Measurements from ENCODE around the gene DEPP1.

DEPP1 gene

DNA sequence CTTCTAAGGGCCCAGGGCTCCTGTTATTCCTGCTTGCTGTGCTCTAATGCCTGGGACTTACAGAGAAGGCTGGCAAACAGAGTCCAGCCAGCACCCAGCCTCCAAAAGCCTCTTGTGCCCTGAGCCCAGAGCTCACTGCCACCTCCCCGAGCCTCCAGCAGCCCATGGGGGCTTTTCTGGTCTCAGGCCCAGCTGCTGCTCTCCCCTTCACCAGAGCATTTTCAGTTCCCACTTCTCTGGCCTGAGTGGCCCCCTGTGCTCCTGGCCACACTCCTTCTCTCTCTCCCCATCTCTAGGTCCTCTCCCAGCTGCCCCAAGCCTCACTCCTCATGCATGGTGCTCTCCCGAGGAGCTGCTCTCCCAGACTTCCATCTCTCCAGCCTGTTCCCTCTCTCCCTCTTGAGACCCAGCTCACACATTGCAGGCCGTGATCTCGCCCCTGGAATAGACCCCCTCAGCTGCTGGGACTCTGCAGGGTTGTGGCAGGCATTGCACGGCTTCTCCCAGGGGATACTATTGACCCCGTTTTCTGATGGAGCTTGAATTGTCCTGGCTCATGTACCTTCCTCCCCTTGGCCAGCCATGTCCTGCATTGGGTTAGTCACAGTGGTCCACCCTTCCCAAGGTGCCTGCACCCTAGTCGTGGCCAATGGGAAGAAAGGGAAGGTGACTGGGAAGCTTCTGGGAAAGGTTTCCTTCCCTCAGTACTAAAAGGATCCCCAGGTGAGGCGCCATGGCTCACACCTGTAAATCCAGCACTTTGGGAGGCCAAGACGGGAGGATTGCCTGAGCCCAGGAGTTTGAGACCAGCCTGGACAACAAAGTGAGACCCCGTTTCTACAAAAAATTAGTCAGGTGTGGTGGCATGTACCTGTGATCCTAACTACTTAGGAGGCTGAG lies 28.0 kb downstream of the DEPP1 start:
- no peak for DNase-seq

DNA sequence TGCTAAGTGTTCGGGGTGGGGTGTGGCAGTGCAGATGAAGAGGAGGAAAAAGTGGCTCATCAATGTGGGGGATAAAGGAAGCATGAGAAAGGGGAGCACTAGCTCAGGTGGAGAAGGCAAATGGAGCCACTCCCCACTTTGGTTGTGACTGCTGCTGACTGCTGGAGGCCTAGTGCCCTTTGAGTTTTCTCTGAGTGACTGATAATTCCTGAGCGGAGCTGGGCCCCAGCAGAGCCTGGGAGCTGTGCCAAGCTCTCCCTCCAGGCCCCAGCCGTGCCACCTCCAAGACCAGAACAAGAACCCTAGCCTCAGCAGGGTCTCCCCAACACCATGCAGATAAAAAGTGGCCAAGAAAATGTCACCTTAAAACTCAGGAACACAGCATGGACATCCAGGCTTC lies 28.7 kb downstream of the DEPP1 start:
- no peak for DNase-seq

DNA sequence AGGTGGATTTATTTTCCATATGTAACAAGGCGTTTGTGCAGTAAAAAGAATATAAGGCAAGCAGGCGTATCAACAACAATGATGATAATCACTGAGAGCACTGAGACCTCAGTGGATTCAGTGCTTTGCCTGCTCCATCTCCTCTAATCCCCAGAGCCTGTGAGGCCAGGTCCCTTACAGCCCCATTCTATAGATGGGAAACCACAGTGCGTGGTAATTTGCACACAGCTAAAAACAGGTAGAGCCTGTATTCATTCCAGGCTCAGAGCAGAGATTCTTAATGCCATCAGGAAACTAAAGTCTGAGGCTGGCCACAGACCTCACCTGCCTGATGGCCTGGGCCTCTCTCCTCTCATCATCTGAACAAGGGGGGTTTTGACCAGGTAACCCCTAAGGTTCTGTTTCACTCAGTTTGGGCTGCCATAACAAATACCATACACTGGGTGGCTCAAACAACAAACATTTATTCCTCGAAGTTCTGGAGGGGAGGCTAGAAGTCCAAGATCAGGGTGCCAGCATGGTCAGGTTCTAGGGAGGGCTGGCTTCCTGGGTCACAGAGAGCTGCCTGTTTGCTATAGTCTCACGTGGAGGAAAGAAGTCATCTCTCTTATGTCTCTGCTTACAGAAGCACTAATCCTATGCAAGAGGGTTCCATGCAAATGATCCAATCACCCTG lies 29.3 kb downstream of the DEPP1 start:
- DNase-seq, result no peak

DNA sequence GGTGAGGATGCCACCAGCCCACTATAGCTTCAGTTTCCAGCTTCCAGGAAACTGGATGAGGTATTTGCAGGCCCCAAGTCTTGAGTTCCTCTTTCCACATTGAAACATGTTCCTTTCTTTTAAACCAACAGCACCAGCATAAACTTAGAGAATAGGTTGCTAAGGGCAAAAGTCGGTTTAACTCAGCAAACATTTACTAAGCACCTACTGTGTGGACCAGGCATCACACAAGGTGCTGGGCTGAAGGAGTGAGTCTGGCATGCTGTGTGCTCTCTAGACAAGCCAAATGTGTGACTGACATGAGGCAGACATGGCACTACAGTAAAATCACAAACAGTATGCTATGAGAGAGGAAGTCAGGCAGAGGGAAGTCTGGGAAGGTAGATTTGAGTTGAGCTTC lies 30.0 kb downstream of the DEPP1 start:
- no peak for DNase-seq

DNA sequence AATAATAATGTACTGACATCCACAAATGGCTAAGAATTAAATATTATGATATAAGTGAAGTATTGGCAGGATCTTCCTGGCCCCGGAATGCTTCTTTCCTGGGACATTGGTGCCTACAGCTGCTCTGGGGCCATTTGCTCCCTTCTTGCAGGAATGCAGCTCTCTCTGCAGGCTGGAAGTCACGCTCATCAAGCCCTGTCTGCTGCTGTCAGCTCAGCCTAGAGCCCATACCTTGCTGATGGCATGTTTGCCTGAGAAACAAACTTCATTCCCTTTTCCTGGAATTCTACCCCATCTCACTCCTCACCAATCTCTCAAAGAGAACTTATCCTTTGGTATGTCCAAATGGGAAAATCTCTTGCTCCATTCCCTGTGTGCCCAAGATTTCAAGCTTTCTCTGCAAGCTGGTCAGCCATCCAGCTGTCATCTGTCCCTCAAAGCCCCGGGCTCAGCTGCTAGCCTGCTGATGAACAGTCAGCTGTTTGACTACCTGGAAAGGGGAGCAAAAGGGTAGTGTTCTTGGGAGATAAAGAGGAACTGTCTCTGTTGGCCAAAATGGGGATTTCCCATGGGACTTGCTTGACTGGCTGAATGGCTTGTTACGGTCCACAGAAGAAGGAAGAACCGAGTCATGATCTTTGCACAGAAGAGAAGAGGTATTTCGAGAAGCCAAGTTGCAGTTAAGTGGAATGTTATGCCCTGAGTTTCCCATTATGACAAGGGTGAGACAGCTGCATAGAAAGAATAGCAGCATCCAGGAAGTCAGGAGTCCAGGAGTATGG lies 31.0 kb downstream of the DEPP1 start:
- no peak for DNase-seq

DNA sequence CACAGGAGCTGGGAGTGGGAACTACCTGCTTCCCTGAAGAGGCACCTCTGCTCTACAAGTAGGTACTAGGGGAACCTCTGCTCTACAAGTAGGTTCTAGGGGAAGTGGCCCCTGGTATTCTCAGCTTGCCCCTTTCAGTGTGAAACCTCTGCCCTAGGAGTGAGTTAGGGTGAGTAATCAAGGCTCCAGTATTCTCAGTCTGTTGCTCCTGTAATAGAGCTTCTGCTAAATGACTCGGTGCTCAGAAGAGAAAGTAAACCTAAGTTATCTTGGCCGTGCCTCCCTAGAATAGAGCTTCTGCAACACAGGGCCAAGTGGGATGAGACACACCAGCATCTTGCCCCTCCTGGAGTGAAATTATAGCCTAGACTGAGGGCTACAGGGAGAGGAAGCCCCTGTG lies 32.4 kb downstream of the DEPP1 start:
- DNase-seq, result no peak

DNA sequence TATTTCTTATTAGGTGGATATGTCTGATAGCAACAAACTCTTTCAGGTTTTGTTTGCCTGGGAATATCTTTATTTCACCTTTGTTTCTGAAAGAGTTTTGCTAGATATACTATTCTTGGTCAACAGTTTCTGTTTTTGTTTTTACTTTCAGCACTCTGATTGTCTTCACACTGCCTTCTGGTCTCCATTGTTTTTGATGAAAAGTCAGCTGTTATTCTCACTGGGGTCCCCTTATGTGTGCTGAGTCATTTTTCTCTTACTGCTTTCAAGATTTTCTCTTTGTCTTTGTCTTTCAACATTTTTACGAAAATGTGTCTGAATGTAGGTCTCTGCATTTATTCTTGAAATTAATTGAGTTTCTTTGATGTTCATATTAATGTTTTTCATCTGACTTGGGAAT lies 34.3 kb downstream of the DEPP1 start:
- no peak for DNase-seq

DNA sequence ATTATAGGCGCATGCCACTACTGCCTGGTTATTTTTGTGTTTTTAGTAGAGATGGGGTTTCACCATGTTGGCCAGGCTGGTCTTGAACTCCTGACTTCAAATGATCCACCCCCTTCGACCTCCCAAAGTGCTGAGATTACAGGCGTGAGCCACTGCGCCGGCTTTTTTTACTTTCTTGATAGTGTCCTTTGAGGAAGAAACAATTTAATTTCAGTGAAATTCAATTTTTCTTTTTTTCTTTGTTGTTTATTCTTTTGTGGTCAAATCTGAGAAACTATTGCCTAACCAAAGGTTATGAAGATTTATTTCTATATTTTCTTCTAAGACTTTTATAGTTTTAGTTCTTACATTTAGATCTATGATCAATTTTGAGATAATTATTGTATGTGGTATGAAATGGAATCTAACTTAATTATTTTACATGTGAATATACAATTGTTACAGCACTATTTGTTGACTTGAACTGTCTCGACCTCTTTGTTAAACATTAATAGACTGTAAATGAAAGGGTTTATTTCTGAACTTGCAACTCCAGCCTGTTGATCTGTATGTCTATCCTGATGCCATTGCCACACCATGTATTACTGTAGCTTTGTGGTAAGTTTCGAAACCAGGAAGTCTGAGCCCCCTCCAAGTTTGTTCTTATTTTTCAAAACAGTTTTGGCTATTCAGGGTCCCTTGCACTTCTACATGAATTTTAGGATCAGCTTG lies 38.8 kb downstream of the DEPP1 start:
- no peak for DNase-seq

DNA sequence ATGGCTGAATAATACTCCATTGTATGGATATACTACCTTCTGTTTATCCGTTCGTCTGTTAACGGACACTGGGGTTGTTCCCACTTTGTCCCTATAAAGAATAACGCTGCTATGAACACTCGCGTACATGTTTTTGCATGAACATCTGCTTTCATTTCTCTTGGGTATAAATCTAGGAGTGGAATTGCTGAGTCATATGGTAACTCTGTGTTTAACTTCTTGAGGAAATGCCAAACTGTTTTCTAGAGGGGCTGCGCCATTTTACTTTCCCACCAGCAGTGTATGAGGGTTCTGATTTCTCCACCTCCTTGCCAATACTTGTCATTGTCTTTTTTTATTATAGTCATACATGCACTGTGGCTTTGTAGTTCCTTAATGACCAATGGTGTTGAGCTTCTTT lies 39.7 kb downstream of the DEPP1 start:
- DNase-seq, result no peak

DNA sequence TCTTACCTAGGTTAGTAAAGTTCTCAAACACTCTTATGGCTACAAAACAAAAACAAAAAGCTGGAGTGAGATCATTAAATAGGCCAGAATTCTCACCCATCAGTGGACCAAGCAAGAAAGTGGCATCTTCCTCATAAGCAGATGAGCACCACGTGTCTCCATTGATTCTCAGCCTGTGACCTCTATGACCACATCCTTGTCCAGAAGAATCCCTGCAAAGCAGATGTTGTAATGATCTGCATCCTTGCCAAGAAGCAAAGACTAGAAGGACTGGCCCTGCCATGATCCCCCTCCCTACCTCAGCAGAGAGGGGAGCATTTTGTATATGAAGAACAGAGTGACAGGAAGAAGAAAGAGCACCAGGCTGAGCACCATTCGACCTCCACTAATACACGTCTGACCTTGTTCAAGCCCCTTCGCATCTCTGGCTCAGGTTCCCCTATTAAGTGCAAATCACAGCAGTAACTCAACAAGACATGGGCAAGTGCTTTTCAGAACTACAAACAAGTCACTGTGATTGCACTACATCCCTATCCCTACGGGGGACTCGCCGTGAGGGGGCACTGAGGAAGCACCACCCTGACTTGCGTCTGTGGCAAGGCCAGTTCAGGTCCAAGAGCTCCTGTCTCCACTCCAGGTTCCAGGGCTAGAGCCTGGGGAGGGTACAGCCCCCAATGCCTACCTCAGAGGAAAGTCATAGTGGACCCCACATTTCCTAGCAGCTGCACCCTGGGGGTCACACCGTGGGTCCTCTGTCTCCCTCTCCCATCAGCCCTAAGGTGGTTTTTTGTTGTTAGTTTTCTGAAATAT lies 41.2 kb downstream of the DEPP1 start:
- DNase-seq, result no peak

DNA sequence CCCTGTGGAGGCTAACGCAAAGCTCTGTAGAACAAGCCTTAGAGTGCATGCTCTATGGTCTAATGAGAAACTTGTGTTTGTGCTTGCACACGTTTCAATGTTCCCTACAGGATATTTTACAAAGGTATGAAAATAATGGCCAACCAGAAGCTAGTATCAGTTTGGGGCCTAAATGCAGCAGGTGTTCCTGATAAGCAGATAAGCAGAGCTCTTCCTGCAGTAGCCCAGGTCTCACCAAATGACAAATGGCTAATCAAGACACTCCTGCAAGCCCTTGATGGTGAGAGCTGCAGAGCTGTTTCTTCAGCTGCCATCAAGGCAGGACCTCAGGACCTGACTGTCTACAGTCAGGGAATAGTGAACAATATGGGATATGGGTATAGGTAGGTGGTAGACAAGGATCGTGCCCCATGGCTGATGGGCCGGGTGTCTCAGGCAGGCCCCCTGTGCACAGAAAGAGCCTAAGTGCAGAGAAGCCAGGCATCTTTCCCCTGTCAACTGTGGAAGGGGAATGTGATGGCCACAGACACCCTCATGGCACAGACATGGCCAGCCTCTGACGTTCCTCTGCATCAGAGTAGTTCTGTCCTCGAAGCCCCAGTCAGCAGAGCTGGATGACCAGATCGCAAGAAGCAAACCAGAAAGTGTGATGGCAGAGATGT lies 42.2 kb downstream of the DEPP1 start:
- DNase-seq, result no peak

DNA sequence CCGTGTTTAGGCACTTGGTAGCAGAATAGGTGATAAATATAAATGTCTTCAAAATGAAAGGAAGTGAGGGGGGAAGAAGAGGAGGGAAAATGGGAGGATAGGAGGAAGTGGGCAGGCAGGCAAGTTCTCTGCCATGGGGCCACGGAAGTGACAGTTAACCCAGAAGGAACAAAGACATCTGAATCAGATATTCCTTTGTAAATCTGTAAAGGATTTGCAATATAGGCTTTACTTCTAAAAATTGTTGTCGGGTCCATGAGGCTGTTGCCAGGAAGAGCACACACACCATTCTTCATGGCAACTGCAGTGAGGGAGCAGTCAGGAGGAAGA lies 42.7 kb downstream of the DEPP1 start:
- no peak for DNase-seq

DNA sequence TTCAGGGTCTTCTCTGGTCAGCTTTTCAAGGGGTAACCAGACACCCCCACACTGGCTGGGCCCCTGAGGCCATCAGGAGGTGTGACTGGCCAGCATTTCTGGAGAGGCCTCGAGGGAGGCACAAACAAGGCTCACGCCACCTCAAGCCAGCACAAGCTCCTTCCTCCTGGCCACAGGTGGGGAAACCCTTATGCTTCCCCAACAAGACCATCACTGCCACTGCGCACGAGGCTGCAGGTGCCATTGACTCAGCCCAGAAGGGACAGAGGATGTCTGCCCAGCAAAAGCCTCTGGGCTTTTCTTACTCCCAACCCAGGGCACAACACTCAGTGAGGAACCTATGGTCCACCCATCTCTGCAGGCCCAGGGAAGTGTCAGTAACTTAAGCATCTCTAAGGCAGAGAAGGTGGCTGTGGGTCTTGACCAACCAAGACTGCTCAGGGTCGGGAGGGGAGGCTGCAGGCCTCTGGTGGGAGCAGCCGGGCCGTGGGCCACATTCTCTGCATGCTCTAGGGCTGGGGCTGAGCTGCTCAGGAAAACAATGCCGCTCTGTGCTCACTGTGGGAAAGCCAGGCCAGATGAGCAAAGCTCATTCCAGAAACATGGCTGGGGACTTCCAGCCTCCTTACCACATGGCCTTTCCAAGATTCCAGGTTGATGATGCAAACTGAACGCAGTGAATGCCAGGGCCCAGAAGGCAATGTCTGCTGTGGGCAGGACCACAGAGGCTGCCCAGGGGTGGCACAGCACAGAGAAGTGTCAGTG lies 43.2 kb downstream of the DEPP1 start:
- no peak for DNase-seq

DNA sequence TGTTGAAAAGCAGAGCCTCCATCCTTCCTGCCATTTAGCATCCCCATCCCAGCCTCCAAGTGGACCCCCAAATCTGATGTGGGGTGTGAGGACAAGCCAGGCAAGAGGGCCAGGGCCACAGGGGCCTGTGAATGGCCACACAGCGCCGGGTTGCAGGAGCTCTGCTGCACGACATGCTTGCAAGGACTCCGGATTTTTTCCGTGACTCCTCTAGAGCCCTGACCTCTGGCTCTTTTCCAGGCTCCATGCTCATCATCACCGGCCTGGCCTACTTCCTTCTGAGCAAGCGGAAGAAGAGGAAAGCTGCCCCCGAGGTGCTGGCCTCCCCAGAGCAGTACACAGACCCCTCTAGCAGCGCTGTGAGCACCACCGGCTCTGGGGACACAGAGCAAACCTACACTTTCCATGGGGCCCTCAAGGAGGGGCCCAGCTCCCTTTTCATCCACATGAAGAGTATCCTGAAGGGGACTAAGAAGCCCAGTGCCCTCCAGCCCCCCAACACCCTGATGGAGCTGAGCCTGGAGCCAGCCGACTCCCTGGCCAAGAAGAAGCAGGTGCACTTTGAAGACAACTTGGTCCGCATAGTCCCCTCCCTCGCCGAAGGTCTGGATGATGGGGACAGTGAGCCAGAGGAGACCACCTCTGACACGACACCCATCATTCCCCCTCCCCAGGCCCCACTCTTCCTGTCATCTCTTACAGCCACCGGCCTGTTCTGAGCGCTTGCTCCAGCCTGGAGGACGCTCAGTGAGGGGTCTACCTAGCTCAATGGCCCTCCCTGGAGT lies 44.0 kb downstream of the DEPP1 start:
- DNase-seq, result no peak

DNA sequence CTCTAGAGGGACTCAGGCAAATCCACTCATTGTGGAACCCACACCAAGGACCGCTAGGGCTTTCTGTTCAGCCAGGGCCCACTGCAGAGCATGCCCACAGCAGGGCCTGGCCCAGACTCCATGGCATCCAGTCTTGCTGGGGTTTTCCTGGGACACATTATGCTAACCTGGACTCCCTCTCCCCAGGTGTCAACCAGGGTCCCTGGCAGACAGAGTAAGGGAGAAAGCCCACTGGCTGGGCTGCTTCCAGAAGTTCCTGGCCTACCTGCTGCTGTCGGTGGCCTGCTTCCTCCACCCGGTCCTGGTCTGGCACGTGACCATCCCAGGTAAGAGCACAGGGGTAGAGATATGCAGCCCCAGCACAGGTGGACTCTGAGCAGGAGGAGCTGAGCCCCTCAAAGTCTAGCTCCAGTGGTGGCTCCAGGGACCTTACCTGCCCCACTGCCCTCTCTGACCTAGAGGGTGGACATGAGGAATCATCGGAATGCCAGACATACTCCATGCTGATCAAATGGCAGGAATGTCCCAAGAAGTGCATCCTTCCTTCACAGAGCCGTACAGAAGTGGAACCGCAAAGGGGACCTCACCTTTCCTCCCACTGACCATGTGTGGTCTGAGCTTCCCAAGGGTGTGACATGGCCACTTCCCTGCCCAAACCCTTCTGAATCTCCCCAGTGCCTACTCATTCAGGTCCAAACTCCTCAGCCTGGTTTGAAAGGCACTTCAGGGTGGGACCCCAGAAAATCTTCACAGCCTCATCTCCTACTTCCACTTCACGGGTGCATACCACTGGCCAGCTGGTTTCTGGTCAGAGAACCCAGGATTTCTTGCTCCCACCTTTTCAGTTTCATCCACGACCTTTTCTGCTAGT lies 44.9 kb downstream of the DEPP1 start:
- no peak for DNase-seq

DNA sequence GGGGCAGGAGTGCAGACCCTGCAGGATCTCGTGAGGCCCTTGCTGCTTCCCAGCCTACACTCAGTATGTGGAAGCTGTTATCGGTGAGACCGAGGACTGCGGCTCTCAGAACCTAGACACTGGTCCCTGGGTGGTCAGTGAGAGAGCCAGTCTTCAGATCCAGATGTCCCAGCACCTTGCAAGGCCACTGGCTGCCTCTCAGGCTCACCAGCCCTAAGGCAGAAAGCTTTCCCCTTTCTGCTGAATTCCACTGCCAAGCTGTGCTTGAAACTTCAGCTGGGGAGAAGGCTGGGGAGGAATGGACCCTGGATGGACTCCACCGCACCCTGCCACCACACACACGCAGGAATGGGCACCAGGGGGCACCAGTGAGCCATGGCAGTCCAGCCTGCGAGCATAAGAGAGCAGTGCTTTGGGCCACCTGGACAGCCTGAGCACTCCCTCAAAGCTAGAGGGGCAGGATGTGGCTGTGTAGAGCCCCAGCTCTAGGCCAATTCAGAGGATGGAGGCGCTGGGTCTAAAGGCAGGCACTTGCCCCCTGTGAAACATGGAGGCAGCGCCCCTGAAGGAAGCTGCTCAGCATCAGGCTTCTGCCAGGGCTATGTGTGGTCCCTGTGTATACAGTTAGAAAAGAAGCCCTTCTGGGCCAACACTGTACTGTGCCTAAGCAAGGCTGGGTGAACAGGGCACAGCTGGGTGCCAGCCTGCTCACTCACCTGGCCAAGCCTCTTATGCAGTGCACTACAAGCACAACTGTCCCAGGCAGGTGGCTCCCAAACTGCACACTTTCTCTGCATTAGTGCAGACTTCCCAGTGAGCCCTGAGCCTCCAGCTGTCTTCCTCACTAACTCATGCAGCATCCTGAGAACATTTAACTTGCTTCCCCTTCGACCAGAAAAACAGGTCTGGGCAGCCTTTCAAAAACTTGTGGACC lies 45.8 kb downstream of the DEPP1 start:
- DNase-seq, result peak; percentile 37

DNA sequence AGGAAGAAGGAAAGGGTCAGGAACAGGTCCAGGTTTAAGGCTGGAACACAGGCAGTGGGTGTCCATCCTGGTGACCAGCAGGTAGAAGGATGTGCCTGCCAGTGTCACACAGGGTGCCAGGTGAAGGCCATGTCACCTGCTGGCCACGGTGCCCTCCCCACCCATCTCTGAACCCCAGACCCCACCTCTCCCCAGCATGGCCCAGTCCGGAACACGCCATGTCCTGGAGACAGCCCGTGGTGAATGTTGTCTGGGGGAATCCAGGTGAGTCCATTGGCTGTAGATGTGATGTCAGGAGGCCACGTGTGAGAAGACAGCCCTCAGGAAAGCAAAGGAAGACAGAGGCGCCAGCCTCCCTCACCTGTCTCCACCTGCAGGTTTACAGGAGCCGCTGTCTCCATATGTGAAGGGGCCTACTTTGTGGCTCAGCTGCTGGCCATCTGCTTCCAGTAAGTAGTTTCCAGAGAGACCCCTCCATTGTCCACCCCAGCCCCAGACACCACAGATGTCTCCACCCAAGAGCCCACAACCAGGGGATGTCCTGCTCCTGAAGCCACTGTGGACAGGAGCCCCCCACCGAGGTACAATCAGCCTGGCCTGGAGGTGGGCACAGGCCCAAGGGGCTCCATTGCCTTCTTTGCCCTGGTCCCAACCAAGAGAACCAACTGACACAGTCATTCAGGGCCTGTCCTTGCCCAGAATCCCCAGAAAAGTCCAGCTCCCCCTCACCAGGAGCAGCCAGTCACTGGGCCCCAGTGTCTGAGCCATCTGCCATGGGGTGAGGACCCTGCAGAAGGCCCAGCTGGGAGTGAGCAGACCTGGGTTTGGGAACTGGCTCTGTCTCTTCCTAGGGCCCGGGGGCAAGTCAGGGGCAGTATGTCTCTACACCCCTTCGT lies 46.7 kb downstream of the DEPP1 start:
- no peak for DNase-seq

Data from 8988T (cell line).